ENCODE data around the gene MYO9A. TPM values are rescaled to one million over a fixed set of nuclear protein-coding genes. Genes with fewer than 3 reads are reported as not detected.

Gene MYO9A
- total RNA-seq, 1 experiment from 2014 or later = 21.4 TPM

DNA sequence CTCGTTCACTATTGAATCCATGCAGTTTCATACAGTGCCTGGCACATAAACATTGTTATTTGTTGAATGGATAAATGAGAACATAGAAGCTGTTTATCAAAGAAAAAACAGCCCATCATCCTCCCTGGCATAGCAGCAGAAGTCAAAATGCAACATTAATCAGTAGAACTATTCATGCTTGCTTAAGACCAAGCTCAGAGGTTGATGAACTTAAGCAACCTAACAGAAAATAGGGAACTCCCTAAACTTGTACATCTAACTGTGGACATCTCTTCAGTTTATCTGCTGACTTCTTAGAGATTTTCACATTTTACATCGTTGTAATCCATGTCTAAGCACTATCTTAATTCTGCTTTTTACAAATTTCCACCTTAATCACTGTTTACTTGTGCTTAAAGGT is 29.5 kb upstream of the MYO9A start:
- no peaks in the 10 kb centered on the region for H3K9me3 Mint-ChIP-seq
- Histone ChIP-seq H3K79me2 (ENCODE audit: insufficient read depth, low read length) (no peaks in the 10 kb centered on the region), H4K8ac (replicated peaks; ENCODE audit: insufficient read length, low read depth, low read length) (no peak overlapping the region), H3K9me3 (ENCODE audit: control insufficient read depth, low read depth, low read length) (no peaks in the 10 kb centered on the region), H3K4ac (ENCODE audit: low read depth, low read length) (no peak overlapping the region), H3K23me2 (ENCODE audit: insufficient read length, low read depth, low read length, poor library complexity, severe bottlenecking) (no peaks in the 10 kb centered on the region), H2BK15ac (ENCODE audit: low read depth, low read length) (no peak overlapping the region), H2BK12ac (ENCODE audit: insufficient read length, low read depth, low read length) (no peak overlapping the region), H4K20me1 (ENCODE audit: control insufficient read depth, insufficient read depth, insufficient read length) (no peaks in the 10 kb centered on the region), H3K18ac (ENCODE audit: insufficient read length, low read depth, low read length) (no peak overlapping the region), H3K56ac (ENCODE audit: insufficient read length, low read depth, low read length) (no peak overlapping the region), H3K27me3 (ENCODE audit: insufficient read depth, low read length) (no peaks in the 10 kb centered on the region), H3K14ac (ENCODE audit: insufficient read depth, low read length) (no peak overlapping the region), H4K91ac (ENCODE audit: insufficient read length, low read depth, low read length) (no peak overlapping the region), H2AK5ac (ENCODE audit: insufficient read length, low read length) (no peak overlapping the region), H2BK120ac (ENCODE audit: low read depth, low read length, poor library complexity, severe bottlenecking) (no peak overlapping the region), H3K4me2 (ENCODE audit: insufficient read depth, insufficient read length, low read length) (no peak overlapping the region), H3K4me1 (ENCODE audit: insufficient read depth, low read length) (no peaks in the 10 kb centered on the region), H3T11ph (ENCODE audit: low read length) (no peak overlapping the region), H3K23ac (ENCODE audit: insufficient read length, low read depth, low read length) (no peak overlapping the region), H4K5ac (ENCODE audit: insufficient read length, low read depth, low read length) (no peak overlapping the region), H3K9ac (ENCODE audit: extremely low read depth, insufficient read length, low read length) (no peak overlapping the region), H2AFZ (ENCODE audit: low read length) (no peak overlapping the region), H3K79me1 (ENCODE audit: insufficient read depth, low read depth, low read length, poor library complexity, severe bottlenecking) (no peaks in the 10 kb centered on the region), H3K27ac (ENCODE audit: insufficient read length, low read depth, low read length) (no peak overlapping the region), H2BK20ac (ENCODE audit: low read depth, low read length, poor library complexity, severe bottlenecking) (no peak overlapping the region), H2BK5ac (ENCODE audit: insufficient read length, low read length) (no peak overlapping the region)
- no peaks in the 10 kb centered on the region for H3K36me3 Mint-ChIP-seq (ENCODE audit: insufficient read depth in 1 of 3, low read depth in 3 of 3)
- no peaks in the 10 kb centered on the region for H3K4me1 Mint-ChIP-seq
- 0 out of 2 replicates have a peak, but pooled peaks cover 3% of the 10 kb centered on the region for H3K27me3 Mint-ChIP-seq (ENCODE audit: low read depth)
- no peak overlapping the region for H3K27ac Mint-ChIP-seq
- TF ChIP-seq CTCF (conservative IDR thresholded peaks at IDR 0.05) = no peak
- no peak for DNase-seq
- WGBS (ENCODE audit: extremely low coverage, insufficient read length, low lambda C conversion rate) = no CpG with 5 or more reads among the region's 2 CpGs
- H3K4me3 Mint-ChIP-seq = no peak overlapping the region
